Panc1 (cell line): Measurements from ENCODE around the gene TMEM39A.

Experiments used
- POLR2AphosphoS5 ChIP-seq: IDR thresholded peaks from 2 replicates; pipeline ENCODE4 v1.6.1; 2012; ENCODE audit warnings: mild to moderate bottlenecking, low read depth, low read length, moderate library complexity
- SIN3A ChIP-seq: IDR thresholded peaks from 2 replicates; pipeline ENCODE4 v1.6.1; 2012; ENCODE audit warnings: low read depth, mild to moderate bottlenecking, low read length, moderate library complexity, borderline replicate concordance; ENCODE audit not compliant: insufficient read depth
- TCF7L2 ChIP-seq: IDR thresholded peaks from 2 replicates; pipeline ENCODE4 v1.6.1; 2011; ENCODE audit warnings: mild to moderate bottlenecking, low read depth, low read length, inconsistent platforms
- TF ChIP-seq, protein P1 (sequence below): fragments of 450-650 bp; IDR thresholded peaks from 2 replicates; pipeline ENCODE4 v1.5.1; 2017; ENCODE audit warnings: mild to moderate bottlenecking
- TF ChIP-seq, protein P2 (sequence below), 2 experiments: IDR thresholded peaks; 2 replicates each; pipeline ENCODE4 v1.6.1; 2011 to 2012; ENCODE audit warnings: low read depth in 2 of 2, control low read depth in 1 of 2, low read length in 1 of 2, mild to moderate bottlenecking in 1 of 2, moderate library complexity in 1 of 2; ENCODE audit not compliant: insufficient read depth in 1 of 2

DNA sequence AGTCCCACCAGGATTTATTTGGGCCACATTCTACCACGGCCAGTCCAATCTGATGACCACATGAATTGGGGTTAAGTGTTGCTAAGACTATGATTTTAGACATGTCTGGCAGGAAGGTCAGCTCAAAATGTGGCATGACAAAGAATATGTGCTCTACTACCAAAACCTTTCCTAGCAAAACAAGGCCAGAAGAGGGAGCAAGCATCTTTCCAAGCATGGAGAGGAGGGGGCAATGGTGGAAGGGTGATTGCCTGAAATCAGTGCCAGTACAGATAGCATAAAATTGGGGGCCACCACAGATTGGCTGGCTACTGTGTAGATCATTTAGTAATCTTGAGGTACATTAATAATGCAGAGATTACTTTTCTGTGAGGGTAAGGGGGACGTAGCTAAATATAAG, 43.2 kb downstream of the TMEM39A start:
- TF ChIP-seq, protein P1, sequence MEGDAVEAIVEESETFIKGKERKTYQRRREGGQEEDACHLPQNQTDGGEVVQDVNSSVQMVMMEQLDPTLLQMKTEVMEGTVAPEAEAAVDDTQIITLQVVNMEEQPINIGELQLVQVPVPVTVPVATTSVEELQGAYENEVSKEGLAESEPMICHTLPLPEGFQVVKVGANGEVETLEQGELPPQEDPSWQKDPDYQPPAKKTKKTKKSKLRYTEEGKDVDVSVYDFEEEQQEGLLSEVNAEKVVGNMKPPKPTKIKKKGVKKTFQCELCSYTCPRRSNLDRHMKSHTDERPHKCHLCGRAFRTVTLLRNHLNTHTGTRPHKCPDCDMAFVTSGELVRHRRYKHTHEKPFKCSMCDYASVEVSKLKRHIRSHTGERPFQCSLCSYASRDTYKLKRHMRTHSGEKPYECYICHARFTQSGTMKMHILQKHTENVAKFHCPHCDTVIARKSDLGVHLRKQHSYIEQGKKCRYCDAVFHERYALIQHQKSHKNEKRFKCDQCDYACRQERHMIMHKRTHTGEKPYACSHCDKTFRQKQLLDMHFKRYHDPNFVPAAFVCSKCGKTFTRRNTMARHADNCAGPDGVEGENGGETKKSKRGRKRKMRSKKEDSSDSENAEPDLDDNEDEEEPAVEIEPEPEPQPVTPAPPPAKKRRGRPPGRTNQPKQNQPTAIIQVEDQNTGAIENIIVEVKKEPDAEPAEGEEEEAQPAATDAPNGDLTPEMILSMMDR: peak; percentile 44
- TF ChIP-seq, protein P2, sequence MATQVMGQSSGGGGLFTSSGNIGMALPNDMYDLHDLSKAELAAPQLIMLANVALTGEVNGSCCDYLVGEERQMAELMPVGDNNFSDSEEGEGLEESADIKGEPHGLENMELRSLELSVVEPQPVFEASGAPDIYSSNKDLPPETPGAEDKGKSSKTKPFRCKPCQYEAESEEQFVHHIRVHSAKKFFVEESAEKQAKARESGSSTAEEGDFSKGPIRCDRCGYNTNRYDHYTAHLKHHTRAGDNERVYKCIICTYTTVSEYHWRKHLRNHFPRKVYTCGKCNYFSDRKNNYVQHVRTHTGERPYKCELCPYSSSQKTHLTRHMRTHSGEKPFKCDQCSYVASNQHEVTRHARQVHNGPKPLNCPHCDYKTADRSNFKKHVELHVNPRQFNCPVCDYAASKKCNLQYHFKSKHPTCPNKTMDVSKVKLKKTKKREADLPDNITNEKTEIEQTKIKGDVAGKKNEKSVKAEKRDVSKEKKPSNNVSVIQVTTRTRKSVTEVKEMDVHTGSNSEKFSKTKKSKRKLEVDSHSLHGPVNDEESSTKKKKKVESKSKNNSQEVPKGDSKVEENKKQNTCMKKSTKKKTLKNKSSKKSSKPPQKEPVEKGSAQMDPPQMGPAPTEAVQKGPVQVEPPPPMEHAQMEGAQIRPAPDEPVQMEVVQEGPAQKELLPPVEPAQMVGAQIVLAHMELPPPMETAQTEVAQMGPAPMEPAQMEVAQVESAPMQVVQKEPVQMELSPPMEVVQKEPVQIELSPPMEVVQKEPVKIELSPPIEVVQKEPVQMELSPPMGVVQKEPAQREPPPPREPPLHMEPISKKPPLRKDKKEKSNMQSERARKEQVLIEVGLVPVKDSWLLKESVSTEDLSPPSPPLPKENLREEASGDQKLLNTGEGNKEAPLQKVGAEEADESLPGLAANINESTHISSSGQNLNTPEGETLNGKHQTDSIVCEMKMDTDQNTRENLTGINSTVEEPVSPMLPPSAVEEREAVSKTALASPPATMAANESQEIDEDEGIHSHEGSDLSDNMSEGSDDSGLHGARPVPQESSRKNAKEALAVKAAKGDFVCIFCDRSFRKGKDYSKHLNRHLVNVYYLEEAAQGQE (IDR thresholded peaks at IDR 0.05; ENCODE audit: insufficient read depth in 1 of 2, low read depth in 2 of 2, low read length in 1 of 2): no peak
- no peak for TF ChIP-seq POLR2AphosphoS5
- no peak for TF ChIP-seq SIN3A
- no peak for TF ChIP-seq TCF7L2
